K562 (cell line): ENCODE results near the gene ODF4. TPM values are rescaled to one million over a fixed set of nuclear protein-coding genes. Genes with fewer than 3 reads are reported as not detected.

Source experiments
- BRD9 ChIP-seq: fragments of 450-650 bp; IDR thresholded peaks from 2 replicates; pipeline ENCODE4 v1.6.1; 2018; ENCODE audit warnings: low read depth; ENCODE audit not compliant: partially characterized antibody
- CLOCK ChIP-seq: fragments of 250-450 bp; sonication (Bioruptor Pico); IDR thresholded peaks from 2 replicates; pipeline ENCODE4 v1.4.0; 2020; ENCODE audit warnings: mild to moderate bottlenecking, moderate library complexity, borderline replicate concordance
- IRF2 ChIP-seq: sonication (generic); formaldehyde crosslinking; IDR thresholded peaks from 2 replicates; pipeline ENCODE4 v1.8.1; 2022; ENCODE audit warnings: mild to moderate bottlenecking, missing genetic modification reagents
- KHSRP ChIP-seq: fragments of 450-650 bp; IDR thresholded peaks from 2 replicates; pipeline ENCODE4 v1.6.1; 2017
- MAFG ChIP-seq: fragments of 450-650 bp; conservative IDR thresholded peaks from 2 replicates; pipeline ENCODE4 v1.6.1; 2016; ENCODE audit warnings: missing genetic modification characterization, missing compliant biosample characterization
- MYNN ChIP-seq, 2 experiments: sonication (generic); formaldehyde crosslinking in 1 of 2; IDR thresholded peaks; 2 replicates each; pipeline versions ENCODE4 v1.5.0 to v1.6.1; 2016 to 2020; ENCODE audit warnings: antibody characterized with exemption in 1 of 2, missing genetic modification reagents in 1 of 2
- NCOA1 ChIP-seq: fragments of 450-650 bp; IDR thresholded peaks from 2 replicates; pipeline ENCODE4 v1.6.1; 2016; ENCODE audit warnings: low read depth
- PATZ1 ChIP-seq: fragments of 250-450 bp; sonication (Bioruptor Pico); IDR thresholded peaks from 2 replicates; pipeline ENCODE4 v1.5.0; 2020; ENCODE audit warnings: mild to moderate bottlenecking, borderline replicate concordance
- PHF20 ChIP-seq: fragments of 450-650 bp; IDR thresholded peaks from 2 replicates; pipeline ENCODE4 v1.6.1; 2018; ENCODE audit not compliant: partially characterized antibody
- POLR2G ChIP-seq: fragments of 200-400 bp; formaldehyde crosslinking; IDR thresholded peaks from 2 replicates; pipeline ENCODE4 v1.6.1; 2017; ENCODE audit warnings: low read depth, mild to moderate bottlenecking, antibody characterized with exemption, low read length, moderate library complexity
- SP2 ChIP-seq: IDR thresholded peaks from 2 replicates; pipeline ENCODE4 v1.6.1; 2011; ENCODE audit warnings: mild to moderate bottlenecking, low read depth, low read length, moderate library complexity; ENCODE audit not compliant: poor library complexity, severe bottlenecking; ENCODE audit errors: extremely low read depth
- TCF7L2 ChIP-seq: fragments of 150-350 bp; IDR thresholded peaks from 2 replicates; pipeline ENCODE4 v1.6.1; 2016; ENCODE audit warnings: low read depth, mild to moderate bottlenecking, low read length, moderate library complexity
- TSC22D4 ChIP-seq: fragments of 450-650 bp; IDR thresholded peaks from 2 replicates; pipeline ENCODE4 v1.6.1; 2016; ENCODE audit warnings: missing genetic modification characterization, missing biosample characterization, control low read depth
- ZFP30 ChIP-seq: fragments of 250-450 bp; sonication (Bioruptor Pico); IDR thresholded peaks from 2 replicates; pipeline ENCODE4 v1.8.0; 2022; ENCODE audit warnings: moderate library complexity, mild to moderate bottlenecking, inconsistent platforms, borderline replicate concordance
- polyA plus RNA-seq, 8 experiments: library from polyadenylated mRNA; depleted of rRNA in 4 of 8; stranded (reverse) in 5 of 8; unstranded in 3 of 8; fragments of >200 nt; fragmentation: Nextera tagmentation in 2 of 8; fragmentation: Illumina TruSeq in 1 of 8; extraction: Ambion mirVana in 2 of 8; extraction: Trizol in 1 of 8; gene quantifications; 2 replicates each; pipeline versions ENCODE4 v1.2.1 to v1.2.3, GENCODE V29; 2011 to 2014; ENCODE audit warnings: inconsistent platforms in 1 of 8, missing spikeins in 1 of 8
- total RNA-seq, 7 experiments: library from RNA; depleted of rRNA in 6 of 7; stranded (reverse); fragments of >200 nt in 6 of 7; fragmentation: Illumina TruSeq in 2 of 7; extraction: Trizol in 2 of 7; gene quantifications; 2 replicates each; pipeline versions ENCODE4 v1.2.1 to v1.2.3, GENCODE V29; 2011 to 2021; ENCODE audit warnings: low replicate concordance in 1 of 7
- TF ChIP-seq, protein P1 (sequence below): fragments of 450-650 bp; IDR thresholded peaks from 2 replicates; pipeline ENCODE4 v1.7.0; 2016; ENCODE audit warnings: borderline replicate concordance
- TF ChIP-seq, protein P2 (sequence below): fragments of 450-650 bp; IDR thresholded peaks from one replicate; pipeline ENCODE4 v1.6.1; 2018; ENCODE audit warnings: mild to moderate bottlenecking, moderate library complexity; ENCODE audit not compliant: partially characterized antibody
- TF ChIP-seq, protein P3 (sequence below): fragments of 150-350 bp; conservative IDR thresholded peaks from 2 replicates; pipeline ENCODE4 v1.6.1; 2014; ENCODE audit warnings: low read length

The ODF4 gene
- total and polyA plus RNA-seq, 9 of the 15 experiments (the other 6 are each of a cell fraction or from before 2014, with no cell fraction given): not detected

DNA sequence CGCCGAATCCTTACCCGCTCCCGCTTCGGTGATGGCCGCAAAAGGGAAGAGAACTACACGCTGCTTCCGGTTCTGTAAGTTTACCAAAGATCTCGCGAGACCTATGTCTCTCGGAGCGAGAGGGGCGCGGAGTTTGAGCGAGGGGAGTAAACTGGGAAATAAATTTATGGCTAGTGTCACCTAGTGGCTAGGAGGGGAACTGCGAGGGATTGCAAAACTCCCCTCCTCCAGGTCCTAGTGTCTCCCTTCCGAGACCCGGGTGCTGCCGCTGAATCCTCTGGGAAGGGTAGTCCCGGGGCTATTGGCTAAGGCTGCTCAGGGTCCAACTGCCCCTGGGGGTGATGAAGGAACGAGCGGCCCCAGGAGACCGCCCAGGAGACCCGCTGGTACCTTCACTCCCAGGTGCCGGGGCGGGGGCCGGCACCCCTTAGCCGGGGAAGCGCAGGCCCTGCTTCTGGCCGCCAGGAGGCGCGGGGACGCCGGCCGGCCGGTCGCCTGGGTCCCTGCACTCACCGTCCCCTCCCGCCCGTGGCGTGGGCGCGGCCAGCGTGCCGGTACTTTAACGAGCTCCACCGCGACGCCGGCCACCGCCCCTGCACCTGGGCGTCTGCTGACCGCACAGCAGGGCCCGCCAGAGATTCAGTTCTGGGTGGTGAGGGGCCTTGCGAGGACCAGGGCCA, 43.6 kb downstream of the ODF4 start, which contains the start of gene RPL26 (continued):
- TF ChIP-seq ZFP30 (CRISPR knock-in tag): no peak
- TF ChIP-seq, protein P1, sequence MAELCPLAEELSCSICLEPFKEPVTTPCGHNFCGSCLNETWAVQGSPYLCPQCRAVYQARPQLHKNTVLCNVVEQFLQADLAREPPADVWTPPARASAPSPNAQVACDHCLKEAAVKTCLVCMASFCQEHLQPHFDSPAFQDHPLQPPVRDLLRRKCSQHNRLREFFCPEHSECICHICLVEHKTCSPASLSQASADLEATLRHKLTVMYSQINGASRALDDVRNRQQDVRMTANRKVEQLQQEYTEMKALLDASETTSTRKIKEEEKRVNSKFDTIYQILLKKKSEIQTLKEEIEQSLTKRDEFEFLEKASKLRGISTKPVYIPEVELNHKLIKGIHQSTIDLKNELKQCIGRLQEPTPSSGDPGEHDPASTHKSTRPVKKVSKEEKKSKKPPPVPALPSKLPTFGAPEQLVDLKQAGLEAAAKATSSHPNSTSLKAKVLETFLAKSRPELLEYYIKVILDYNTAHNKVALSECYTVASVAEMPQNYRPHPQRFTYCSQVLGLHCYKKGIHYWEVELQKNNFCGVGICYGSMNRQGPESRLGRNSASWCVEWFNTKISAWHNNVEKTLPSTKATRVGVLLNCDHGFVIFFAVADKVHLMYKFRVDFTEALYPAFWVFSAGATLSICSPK: no peak
- no peak for TF ChIP-seq MAFG
- peak; percentile 48 for TF ChIP-seq SP2
- TF ChIP-seq TSC22D4 (tag): no peak
- TF ChIP-seq, protein P2, sequence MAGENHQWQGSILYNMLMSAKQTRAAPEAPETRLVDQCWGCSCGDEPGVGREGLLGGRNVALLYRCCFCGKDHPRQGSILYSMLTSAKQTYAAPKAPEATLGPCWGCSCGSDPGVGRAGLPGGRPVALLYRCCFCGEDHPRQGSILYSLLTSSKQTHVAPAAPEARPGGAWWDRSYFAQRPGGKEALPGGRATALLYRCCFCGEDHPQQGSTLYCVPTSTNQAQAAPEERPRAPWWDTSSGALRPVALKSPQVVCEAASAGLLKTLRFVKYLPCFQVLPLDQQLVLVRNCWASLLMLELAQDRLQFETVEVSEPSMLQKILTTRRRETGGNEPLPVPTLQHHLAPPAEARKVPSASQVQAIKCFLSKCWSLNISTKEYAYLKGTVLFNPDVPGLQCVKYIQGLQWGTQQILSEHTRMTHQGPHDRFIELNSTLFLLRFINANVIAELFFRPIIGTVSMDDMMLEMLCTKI: no peak
- TF ChIP-seq PATZ1 (CRISPR knock-in tag): no peak
- TF ChIP-seq KHSRP: no peak
- TF ChIP-seq, protein P3, sequence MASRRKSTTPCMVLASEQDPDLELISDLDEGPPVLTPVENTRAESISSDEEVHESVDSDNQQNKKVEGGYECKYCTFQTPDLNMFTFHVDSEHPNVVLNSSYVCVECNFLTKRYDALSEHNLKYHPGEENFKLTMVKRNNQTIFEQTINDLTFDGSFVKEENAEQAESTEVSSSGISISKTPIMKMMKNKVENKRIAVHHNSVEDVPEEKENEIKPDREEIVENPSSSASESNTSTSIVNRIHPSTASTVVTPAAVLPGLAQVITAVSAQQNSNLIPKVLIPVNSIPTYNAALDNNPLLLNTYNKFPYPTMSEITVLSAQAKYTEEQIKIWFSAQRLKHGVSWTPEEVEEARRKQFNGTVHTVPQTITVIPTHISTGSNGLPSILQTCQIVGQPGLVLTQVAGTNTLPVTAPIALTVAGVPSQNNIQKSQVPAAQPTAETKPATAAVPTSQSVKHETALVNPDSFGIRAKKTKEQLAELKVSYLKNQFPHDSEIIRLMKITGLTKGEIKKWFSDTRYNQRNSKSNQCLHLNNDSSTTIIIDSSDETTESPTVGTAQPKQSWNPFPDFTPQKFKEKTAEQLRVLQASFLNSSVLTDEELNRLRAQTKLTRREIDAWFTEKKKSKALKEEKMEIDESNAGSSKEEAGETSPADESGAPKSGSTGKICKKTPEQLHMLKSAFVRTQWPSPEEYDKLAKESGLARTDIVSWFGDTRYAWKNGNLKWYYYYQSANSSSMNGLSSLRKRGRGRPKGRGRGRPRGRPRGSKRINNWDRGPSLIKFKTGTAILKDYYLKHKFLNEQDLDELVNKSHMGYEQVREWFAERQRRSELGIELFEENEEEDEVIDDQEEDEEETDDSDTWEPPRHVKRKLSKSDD: no peak
- peak; percentile 31; the same call in 1 of the 2 replicates for TF ChIP-seq MYNN (IDR thresholded peaks at IDR 0.05)
- TF ChIP-seq MYNN (CRISPR knock-in tag; IDR thresholded peaks at IDR 0.05): no peak
- TF ChIP-seq IRF2 (CRISPR knock-in tag): no peak
- no peak for TF ChIP-seq CLOCK (CRISPR knock-in tag)
- TF ChIP-seq PHF20: no peak
- TF ChIP-seq POLR2G: peak; percentile 76
- TF ChIP-seq BRD9: no peak
- no peak for TF ChIP-seq TCF7L2
- no peak for TF ChIP-seq NCOA1
